GM10847 (cell line): ENCODE measurements around the gene MICU2.

Source experiments
- POLR2A ChIP-seq: IDR thresholded peaks from 2 replicates; pipeline ENCODE4 v1.6.1; 2011; ENCODE audit not compliant: insufficient read length; ENCODE audit errors: extremely low read depth

The MICU2 gene, protein sequence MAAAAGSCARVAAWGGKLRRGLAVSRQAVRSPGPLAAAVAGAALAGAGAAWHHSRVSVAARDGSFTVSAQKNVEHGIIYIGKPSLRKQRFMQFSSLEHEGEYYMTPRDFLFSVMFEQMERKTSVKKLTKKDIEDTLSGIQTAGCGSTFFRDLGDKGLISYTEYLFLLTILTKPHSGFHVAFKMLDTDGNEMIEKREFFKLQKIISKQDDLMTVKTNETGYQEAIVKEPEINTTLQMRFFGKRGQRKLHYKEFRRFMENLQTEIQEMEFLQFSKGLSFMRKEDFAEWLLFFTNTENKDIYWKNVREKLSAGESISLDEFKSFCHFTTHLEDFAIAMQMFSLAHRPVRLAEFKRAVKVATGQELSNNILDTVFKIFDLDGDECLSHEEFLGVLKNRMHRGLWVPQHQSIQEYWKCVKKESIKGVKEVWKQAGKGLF

DNA sequence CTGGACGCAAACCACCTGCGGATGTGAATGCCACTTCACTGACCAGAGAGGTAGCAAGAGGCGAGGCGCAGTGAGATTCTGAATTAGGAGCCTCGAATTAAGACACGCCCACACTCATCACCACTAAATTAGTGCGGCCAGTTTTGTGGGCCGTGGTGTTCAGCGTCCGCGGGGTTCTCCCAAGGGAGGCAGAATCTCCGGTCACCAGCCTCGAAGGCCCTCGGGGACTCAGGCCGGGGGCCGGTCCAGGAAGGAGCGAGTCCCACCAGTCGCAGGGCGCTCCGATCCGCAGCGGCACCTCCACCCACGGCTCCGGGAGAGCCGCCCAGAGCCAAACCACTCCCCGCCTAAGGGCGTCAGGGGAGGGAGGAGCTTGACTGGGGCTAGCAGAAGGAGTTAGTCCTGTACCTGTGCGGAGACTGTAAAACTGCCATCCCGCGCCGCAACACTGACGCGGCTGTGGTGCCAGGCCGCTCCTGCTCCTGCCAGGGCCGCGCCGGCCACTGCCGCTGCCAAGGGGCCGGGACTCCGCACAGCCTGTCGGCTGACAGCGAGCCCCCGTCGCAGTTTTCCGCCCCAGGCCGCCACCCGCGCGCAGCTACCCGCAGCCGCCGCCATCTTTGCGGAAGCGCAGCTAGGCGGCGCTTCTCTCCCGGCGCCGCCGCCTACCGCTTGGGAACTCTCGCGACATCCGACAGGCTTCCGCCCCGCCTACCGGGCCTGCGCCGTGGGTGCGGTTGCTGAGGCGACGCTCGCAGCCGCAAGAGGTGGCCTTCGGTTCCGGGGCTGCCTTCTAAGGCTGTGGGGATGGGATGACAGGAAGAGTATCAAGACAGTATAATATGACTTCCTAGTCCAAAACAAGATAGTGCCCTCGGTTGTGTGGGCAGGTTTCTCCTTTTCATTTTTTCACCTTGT is at the start of gene MICU2:
Gene MICU2, minus strand, starts transcription at position 640 of the 918 bp plus-strand sequence. Its CDS starts 22 bp downstream, at position 618.
- TF ChIP-seq POLR2A: peak; percentile 91

GRCh38 chr13:21641629-21642028 is 37.7 kb upstream of the MICU2 start:
- TF ChIP-seq POLR2A: no peak

GRCh38 chr13:21639561-21639960 is 35.6 kb upstream of the MICU2 start:
- TF ChIP-seq POLR2A: no peak

DNA sequence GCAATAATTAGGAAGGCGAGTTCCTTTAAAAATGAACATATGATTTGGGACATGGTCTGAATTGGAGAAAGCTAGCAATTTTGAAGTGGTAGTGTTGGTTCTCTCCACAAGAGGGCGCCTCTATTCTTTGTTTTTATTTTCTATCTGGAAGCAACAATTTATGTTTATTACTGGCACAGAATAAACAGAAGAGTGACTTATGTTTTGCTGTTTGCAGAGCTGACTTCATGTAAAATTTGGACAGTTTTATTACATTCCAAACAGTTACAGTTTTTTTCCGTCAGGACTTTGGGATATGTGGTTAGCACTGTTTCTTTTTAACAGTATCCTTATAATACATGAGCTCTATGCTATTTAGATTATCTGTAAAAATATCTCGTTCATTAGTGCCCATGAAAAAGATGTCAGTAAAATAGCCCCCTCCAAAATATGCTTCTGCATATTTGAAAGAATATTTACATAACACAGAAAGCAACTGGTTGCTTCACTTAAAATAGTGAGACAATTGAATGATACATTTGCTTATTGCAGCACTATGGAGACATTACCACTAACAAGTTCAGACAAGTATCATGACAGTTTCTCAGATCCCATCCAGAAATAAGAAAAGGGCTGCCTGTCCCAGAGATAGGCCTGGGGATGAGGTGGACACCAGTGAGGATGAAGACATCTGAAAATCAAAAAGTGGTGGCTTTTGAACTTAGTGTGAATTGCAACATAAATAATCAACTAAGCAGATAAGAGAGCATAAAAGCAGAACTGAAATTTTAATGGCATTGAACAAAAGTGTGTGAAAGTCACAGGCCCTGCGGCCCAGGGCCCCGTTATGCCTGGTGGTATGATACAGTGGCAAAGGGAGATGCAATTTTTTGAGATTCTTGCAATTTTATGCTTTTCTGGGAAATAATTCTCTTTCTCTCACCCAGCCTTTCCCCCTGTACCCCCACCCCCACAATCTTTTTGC is 34.6 kb upstream of the MICU2 start:
- no peak for TF ChIP-seq POLR2A

DNA sequence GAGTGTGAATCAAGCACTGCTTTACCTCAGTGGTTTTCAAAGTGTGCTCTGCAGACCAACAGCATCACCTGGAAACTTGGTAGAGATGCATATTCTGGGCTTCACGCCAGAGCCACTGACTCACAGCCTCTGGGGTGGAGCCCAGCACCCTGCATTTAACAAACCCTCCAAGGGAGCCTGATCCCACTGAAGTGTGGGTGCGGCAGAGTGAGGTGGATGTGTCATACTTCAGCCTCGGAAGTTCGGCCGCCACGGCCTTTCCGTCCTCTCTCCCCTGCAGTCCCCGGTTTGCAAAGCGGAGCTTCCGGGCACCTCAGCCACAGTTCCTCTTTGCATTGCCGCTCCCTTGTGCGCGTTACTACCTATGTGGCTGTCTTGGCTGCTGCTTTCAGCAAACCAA is 33.3 kb upstream of the MICU2 start:
- TF ChIP-seq POLR2A: no peak

DNA sequence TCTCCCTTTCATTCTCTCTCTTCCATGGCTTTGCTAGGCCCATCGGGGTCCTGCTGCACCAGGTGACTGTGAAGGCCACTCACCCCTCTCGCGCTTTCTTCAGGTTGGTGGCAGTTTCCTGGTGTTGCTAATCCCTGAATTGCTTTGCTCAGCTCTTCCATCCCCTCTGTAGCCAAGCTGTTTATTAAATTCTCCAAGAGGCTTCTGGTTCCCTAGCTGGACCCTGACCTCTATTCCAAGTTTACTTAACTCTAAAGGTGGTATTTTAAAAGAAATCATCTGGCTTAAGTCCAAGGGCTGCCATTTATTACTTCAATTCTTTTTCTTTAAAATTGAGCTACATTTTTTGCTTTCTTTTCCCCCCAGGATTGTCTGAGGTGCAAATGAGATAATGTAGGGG is 32.7 kb upstream of the MICU2 start:
- no peak for TF ChIP-seq POLR2A

DNA sequence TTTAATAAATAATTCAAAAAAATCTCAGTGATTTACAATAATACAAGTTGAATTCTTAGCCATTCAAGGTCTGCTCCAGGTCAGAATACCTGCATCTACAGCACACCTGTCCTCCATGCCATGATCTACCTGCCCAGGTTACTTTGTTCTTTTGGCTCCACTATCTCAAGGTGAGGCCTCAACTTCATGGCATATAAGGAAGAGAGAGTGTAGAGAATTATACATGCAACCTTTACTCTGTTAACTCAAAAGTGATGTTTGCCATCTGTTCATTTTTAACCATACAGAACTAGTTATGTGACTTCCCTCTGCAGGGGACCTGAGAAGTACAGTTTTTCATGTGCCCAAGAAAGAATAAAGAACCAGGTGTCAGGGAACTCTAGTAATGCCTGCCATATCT is 28.2 kb upstream of the MICU2 start:
- TF ChIP-seq POLR2A: no peak

DNA sequence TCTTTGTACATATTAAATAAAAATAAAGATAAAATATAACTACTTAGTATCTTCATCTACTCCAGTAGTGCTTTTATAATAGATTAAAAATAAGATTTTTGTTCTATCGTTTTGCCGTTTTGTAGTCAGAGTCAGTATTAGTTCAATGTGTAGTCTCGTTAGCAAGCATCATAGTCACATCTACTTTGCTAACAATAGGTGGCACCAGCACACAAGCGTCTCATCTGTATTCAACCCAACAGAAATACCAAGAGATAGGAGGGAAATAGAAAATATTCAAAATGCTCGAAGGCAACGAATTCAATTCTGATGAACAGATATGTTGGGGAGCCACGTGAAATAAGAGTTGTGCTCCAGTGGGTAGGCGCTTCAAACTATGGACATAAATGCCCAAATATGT is 21.4 kb upstream of the MICU2 start:
- TF ChIP-seq POLR2A: no peak

DNA sequence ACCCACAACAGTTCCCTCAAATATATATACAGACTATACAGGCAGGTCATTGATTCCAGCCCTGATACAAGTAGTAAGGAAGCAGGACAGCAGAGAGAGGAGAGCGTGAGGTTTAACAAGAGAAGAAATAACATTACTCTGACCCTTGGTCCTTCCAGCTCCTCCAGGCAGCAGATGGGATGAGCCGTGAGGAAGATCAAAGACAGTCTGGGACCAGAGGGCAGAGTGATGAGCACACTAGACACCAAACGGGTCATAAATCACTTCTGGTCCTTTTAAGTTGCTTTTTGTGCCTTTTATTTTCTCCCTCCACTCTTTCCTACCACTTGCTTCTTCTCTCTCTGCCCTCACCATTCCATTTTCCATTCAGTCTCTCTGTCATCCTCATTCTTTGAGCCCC is 16.9 kb upstream of the MICU2 start:
- no peak for TF ChIP-seq POLR2A

DNA sequence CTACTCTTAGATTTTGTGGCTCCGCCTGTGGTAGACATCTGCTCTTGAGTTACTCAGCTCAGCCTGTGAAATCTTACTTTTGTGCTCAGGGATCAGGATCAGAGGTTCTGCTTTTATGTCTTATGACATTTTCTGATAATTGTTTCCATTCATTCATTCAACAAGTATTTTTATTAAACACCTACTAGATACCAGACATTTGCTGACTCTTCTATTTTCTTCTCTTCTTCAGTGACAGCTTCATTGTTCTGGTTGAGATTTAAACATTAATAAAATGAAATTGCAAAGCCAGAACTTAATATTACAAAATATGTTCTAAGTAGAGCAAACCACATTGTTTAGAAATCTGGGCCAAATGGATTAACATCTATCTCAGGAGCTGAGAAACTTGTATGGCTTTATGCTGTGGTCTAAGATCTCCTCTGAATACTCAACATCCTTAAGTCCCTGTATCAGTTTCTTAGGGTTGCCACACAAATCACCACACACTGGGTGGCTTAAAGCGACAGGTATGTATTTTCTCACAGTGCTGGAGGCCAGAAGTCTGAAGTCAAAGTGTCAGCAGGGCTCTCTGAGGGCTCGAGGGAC is 15.8 kb upstream of the MICU2 start:
- TF ChIP-seq POLR2A: no peak

DNA sequence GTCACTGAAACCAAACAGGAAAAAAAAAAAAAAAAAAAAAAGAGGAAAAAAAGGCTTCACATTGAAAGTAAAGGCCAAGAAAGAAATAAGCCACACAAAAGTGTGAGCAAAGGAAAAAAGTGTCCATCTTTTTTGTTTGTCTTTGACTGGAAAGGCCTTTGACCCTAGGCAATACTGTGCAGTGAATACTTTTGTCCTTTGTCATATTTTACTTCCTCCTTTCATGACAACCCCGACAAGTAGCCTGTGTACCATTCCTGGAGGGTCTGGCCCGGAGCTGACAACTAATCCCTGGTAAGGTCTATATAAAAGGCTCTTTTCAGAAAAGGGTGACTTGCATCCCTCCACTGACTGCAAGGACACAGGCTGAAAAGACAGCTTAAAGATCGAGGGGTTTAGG is 12.9 kb upstream of the MICU2 start:
- no peak for TF ChIP-seq POLR2A

DNA sequence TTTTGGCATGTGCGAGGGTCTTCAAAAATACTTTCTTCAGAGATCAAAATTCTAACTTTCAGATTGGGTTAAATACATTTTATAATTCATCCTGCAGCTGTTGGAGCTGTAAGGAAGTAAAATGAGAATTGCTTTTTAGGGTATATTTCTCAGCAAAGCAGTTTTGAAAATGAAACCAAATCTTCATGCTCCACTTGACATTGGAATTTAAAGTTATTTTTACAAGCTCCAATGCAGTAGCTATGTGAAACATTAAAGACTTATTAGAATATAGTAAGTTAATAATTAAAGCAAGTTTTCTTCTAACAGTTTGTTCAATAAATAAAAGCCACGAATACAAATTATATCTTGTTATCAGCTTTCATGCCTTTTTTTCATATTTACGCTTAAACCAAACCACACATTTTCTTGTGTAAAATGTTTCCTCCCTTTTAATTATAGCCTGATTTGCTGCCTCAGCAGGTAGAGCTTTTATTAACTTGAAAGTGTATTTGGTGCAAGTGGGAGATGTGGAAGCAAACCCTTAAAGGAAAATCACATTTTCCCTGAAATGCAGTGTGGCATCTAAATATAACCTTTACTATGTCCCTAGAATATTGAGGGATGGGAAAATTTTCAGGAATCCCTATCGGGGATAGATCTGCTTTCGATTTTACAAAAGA is 12.4 kb upstream of the MICU2 start:
- no peak for TF ChIP-seq POLR2A

DNA sequence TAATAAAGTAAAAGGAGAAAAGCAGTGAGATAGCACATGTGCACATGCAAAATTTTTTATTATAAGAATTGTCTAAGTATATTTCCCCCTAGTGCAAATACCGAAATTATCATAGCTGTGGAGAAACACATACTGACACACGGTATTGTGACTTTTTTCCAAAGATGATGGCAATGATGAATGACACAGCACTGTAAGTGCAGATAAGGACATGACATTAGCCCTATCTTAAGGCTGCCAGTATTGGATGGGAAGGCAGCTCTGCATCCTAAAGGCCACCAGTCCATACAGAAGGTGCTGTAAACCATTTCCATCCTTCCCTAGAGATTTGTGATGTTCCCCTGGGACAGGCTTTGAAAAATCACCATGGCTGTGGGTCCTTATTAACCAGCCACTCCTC is 11.5 kb upstream of the MICU2 start:
- TF ChIP-seq POLR2A: no peak

DNA sequence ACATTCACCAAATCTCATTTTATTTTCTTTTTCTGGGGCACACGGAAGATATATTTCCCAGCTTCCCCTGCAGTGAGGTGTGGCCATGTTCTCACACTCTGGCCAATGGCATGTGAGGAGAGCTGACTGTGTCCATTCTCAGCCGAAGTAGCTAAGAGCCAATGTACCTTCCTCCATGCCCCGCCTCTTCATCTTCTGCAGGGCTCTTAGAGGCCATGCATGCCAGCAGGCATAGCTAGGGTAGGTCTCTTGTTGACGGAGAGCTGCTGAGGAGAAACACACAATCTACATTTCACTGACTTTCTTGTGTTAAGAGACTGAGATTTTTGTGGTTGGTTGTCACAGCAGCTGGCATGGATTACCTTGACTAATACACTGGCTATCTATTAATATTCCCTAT is 9.8 kb upstream of the MICU2 start:
- no peak for TF ChIP-seq POLR2A
